Measurements from ENCODE around the gene SPAG4.

Gene SPAG4

GRCh38 chr20:35616465-35617396, 1.1 kb downstream of the SPAG4 start:
- Histone ChIP-seq H2BK120ac (ENCODE audit: low read depth, low read length) (peak overlapping the region; percentile 68), H3K4me1 (ENCODE audit: control insufficient read depth in 2 of 2, insufficient read depth in 1 of 2, low read depth in 1 of 2, low read length in 2 of 2) (peaks cover 12% of the 10 kb centered on the region in 2 donors), H3K14ac (ENCODE audit: low read length) (no peak overlapping the region), H3K79me1 (ENCODE audit: low read depth, low read length) (no peaks in the 10 kb centered on the region), H2BK12ac (ENCODE audit: low read length) (no peak overlapping the region), H3K4me2 (ENCODE audit: insufficient read depth, low read length, poor library complexity, severe bottlenecking) (peak overlapping the region; percentile 57), H3K23ac (ENCODE audit: low read depth, low read length, poor library complexity) (peak overlapping the region; percentile 59), H3K18ac (ENCODE audit: low read length) (peak overlapping the region; percentile 60), H4K91ac (ENCODE audit: low read depth, low read length, poor library complexity) (no peak overlapping the region), H2BK5ac (ENCODE audit: low read length) (no peak overlapping the region), H3K36me3 (replicated peaks in 1 of 2; ENCODE audit: control insufficient read depth in 2 of 2, insufficient read depth in 2 of 2, low read length in 2 of 2) (peaks cover 5 to 12% of the 10 kb centered on the region in 2 donors), H3K4me3 (ENCODE audit: low read length in 2 of 2) (peak overlapping the region; percentile 49 to 59), H3K9me3 (replicated peaks in 1 of 2; ENCODE audit: control insufficient read depth in 2 of 2, insufficient read depth in 1 of 2, low read depth in 1 of 2, low read length in 2 of 2) (no peaks in the 10 kb centered on the region), H2AK5ac (ENCODE audit: low read depth, low read length) (peak overlapping the region; percentile 53), H3K27ac (replicated peaks; ENCODE audit: low read length) (no peak overlapping the region), H2AFZ (ENCODE audit: low read length) (peak overlapping the region; percentile 99), H2BK15ac (ENCODE audit: low read length) (peak overlapping the region; percentile 83), H3K4ac (ENCODE audit: low read length) (no peak overlapping the region), H4K8ac (ENCODE audit: low read depth, low read length) (no peak overlapping the region), H3K27me3 (ENCODE audit: control insufficient read depth in 3 of 3, insufficient read depth in 3 of 3, low read depth in 1 of 3, low read length in 3 of 3) (peaks cover 0 to 12% (median 0%) of the 10 kb centered on the region in 3 experiments), H3K9ac (ENCODE audit: low read depth, low read length, poor library complexity) (no peak overlapping the region)
- no peak for DNase-seq (ENCODE audit: low spot score)
- no CpG with 5 or more reads among the region's 57 CpGs for WGBS, 2 donors (ENCODE audit: extremely low coverage in 2 of 2, insufficient read length in 2 of 2, insufficient replicate concordance in 1 of 2)

DNA sequence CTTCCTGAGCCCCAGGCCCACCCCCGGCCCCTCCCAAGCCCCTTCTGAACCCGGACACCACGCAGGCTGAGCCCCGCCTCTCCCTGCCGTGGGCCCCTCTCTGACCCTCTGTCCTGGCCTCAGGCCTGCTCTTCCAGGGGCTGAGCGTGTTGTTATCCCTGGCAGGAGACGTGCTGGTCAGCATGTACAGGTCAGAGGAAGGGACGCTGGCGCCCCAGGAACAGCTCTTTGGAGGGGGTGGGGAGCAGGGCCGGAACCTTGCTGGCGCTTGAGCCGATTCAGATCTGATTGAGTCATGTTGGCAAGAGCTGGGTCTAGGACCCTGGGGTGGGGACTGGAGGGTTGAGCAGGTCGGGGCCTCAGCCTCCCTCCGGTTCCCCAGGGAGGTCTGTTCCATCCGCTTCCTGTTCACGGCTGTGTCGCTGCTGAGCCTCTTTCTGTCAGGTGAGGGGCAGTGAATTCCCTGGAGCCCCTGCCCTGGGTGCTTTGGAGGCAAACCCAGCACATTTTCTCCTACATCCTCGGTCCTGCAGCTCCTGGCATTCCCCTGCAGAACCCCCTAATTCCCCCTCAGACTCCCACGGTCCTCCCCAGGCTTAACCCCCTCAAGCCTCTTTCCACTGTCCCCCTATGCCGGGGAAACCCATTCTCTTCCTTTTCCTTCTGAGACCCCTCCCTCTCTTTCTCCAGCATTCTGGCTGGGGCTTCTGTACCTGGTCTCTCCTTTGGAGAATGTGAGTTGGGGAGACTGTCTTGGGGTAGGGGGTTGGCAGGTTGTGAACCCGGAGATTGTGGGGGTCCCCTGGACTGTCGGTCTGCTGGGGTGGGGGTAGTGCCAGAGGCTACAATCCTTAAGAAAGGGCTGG, 2.0 kb downstream of the SPAG4 start:
- Histone ChIP-seq H4K8ac (ENCODE audit: low read depth, low read length) (no peak overlapping the region), H2AK5ac (ENCODE audit: low read depth, low read length) (peak overlapping the region; percentile 53), H3K27ac (replicated peaks; ENCODE audit: low read length) (peak overlapping the region; percentile 24), H2BK12ac (ENCODE audit: low read length) (peak overlapping the region; percentile 96), H4K91ac (ENCODE audit: low read depth, low read length, poor library complexity) (no peak overlapping the region), H2BK5ac (ENCODE audit: low read length) (peak overlapping the region; percentile 85), H3K14ac (ENCODE audit: low read length) (peak overlapping the region; percentile 50), H3K27me3 (ENCODE audit: control insufficient read depth in 3 of 3, insufficient read depth in 3 of 3, low read depth in 1 of 3, low read length in 3 of 3) (peaks cover 0 to 12% (median 0%) of the 10 kb centered on the region in 3 experiments), H3K79me1 (ENCODE audit: low read depth, low read length) (no peaks in the 10 kb centered on the region), H3K18ac (ENCODE audit: low read length) (peak overlapping the region; percentile 88), H3K4me2 (ENCODE audit: insufficient read depth, low read length, poor library complexity, severe bottlenecking) (peak overlapping the region; percentile 57), H2BK15ac (ENCODE audit: low read length) (peak overlapping the region; percentile 83), H3K4ac (ENCODE audit: low read length) (peak overlapping the region; percentile 18), H3K36me3 (replicated peaks in 1 of 2; ENCODE audit: control insufficient read depth in 2 of 2, insufficient read depth in 2 of 2, low read length in 2 of 2) (peaks cover 5 to 21% of the 10 kb centered on the region in 2 donors), H3K4me1 (ENCODE audit: control insufficient read depth in 2 of 2, insufficient read depth in 1 of 2, low read depth in 1 of 2, low read length in 2 of 2) (peaks cover 12% of the 10 kb centered on the region in 2 donors), H2AFZ (ENCODE audit: low read length) (peak overlapping the region; percentile 99), H3K4me3 (ENCODE audit: low read length in 2 of 2) (peak overlapping the region in 1 of 2 donors; percentile 49), H3K23ac (ENCODE audit: low read depth, low read length, poor library complexity) (peak overlapping the region; percentile 77), H3K9me3 (replicated peaks in 1 of 2; ENCODE audit: control insufficient read depth in 2 of 2, insufficient read depth in 1 of 2, low read depth in 1 of 2, low read length in 2 of 2) (no peaks in the 10 kb centered on the region), H3K9ac (ENCODE audit: low read depth, low read length, poor library complexity) (peak overlapping the region; percentile 40), H2BK120ac (ENCODE audit: low read depth, low read length) (peak overlapping the region; percentile 68)
- no CpG with 5 or more reads among the region's 22 CpGs for WGBS, 2 donors (ENCODE audit: extremely low coverage in 2 of 2, insufficient read length in 2 of 2, insufficient replicate concordance in 1 of 2)
- peak; percentile 49 for DNase-seq (ENCODE audit: low spot score)

DNA sequence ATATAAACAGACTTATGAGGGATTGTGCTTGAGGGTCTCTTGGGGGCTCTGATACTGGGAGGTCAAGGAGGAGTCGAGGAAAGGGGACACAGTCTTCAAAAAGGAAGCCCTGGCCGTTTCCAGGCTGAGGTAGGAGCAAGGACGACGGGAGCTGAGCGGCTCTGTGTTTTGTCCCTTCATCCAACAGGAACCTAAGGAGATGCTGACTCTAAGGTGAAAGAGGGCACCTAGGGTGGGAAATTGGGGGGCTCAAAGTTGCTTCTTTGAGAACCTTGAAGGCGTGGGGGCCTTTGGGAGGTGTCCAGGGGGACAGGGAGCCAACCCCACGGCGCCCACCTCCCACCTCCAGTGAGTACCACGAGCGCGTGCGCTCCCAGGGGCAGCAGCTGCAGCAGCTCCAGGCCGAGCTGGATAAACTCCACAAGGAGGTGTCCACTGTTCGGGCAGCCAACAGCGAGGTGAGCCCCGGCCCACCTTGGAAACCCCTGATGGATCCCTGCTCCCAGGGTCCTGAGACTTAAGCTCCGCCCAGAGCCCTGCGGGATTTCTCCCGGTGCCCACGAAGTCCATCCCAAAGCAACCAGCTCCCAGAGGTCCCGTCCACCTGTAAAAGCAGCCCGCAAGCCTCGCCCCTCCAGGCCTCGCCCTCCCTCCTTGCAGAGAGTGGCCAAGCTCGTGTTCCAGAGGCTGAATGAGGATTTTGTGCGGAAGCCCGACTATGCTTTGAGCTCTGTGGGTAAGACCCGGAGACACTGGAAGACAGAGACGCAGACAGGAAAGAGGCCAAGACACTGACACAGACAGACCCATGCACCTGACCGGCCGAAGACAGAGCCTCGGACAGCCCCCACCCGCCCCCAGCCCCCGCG, 2.9 kb downstream of the SPAG4 start:
- H3K4me1 ChIP-seq (ENCODE audit: control insufficient read depth in 2 of 2, insufficient read depth in 1 of 2, low read depth in 1 of 2, low read length in 2 of 2), result peaks cover 12% of the 10 kb centered on the region in 2 donors
- WGBS, 2 donors (ENCODE audit: extremely low coverage in 2 of 2, insufficient read length in 2 of 2, insufficient replicate concordance in 1 of 2), result no CpG with 5 or more reads among the region's 35 CpGs
- H3K18ac ChIP-seq (ENCODE audit: low read length), result peak overlapping the region; percentile 65
- peak overlapping the region; percentile 49 to 72 for H3K4me3 ChIP-seq (ENCODE audit: low read length in 2 of 2)
- H2BK15ac ChIP-seq (ENCODE audit: low read length), result peak overlapping the region; percentile 38
- peaks cover 5 to 21% of the 10 kb centered on the region in 2 donors for H3K36me3 ChIP-seq (replicated peaks in 1 of 2; ENCODE audit: control insufficient read depth in 2 of 2, insufficient read depth in 2 of 2, low read length in 2 of 2)
- H3K4me2 ChIP-seq (ENCODE audit: insufficient read depth, low read length, poor library complexity, severe bottlenecking), result peak overlapping the region; percentile 93
- H3K9me3 ChIP-seq (replicated peaks in 1 of 2; ENCODE audit: control insufficient read depth in 2 of 2, insufficient read depth in 1 of 2, low read depth in 1 of 2, low read length in 2 of 2), result no peaks in the 10 kb centered on the region
- no peak overlapping the region for H3K23ac ChIP-seq (ENCODE audit: low read depth, low read length, poor library complexity)
- no peaks in the 10 kb centered on the region for H3K79me1 ChIP-seq (ENCODE audit: low read depth, low read length)
- DNase-seq (ENCODE audit: low spot score), result no peak
- no peak overlapping the region for H3K4ac ChIP-seq (ENCODE audit: low read length)
- H2BK120ac ChIP-seq (ENCODE audit: low read depth, low read length), result no peak overlapping the region
- peak overlapping the region; percentile 84 for H3K9ac ChIP-seq (ENCODE audit: low read depth, low read length, poor library complexity)
- no peak overlapping the region for H4K91ac ChIP-seq (ENCODE audit: low read depth, low read length, poor library complexity)
- no peak overlapping the region for H2AK5ac ChIP-seq (ENCODE audit: low read depth, low read length)
- no peak overlapping the region for H3K14ac ChIP-seq (ENCODE audit: low read length)
- H2BK5ac ChIP-seq (ENCODE audit: low read length), result peak overlapping the region; percentile 35
- H2AFZ ChIP-seq (ENCODE audit: low read length), result peak overlapping the region; percentile 99
- H4K8ac ChIP-seq (ENCODE audit: low read depth, low read length), result no peak overlapping the region
- no peak overlapping the region for H2BK12ac ChIP-seq (ENCODE audit: low read length)
- no peak overlapping the region for H3K27ac ChIP-seq (replicated peaks; ENCODE audit: low read length)
- H3K27me3 ChIP-seq (ENCODE audit: control insufficient read depth in 3 of 3, insufficient read depth in 3 of 3, low read depth in 1 of 3, low read length in 3 of 3), result peaks cover 0 to 12% (median 0%) of the 10 kb centered on the region in 3 experiments

All from neuronal stem cell (in vitro differentiated cells).